GOT3 (cell line): Measurements from ENCODE around the gene DNMT1.
"Not testable (repeated sequence)": the region's sequence is repeated elsewhere in the genome, so short reads cannot be mapped to it uniquely, and the experiment has no call there.

Experiments used
- DNase-seq: peaks from one replicate; lab custom pipeline; 2025; ENCODE audit warnings: mixed read lengths; lab: John Stamatoyannopoulos, UW

Gene DNMT1

GRCh38 chr19:10182847-10183246, 11.9 kb downstream of the DNMT1 start:
- no peak for DNase-seq

GRCh38 chr19:10182076-10182475, 12.7 kb downstream of the DNMT1 start:
- DNase-seq: no peak

- DNase-seq: no peak
These were observed 14.3 kb downstream of the DNMT1 start for GRCh38 chr19:10180459-10180858.

- DNase-seq: not testable (repeated sequence)
These were observed 14.7 kb downstream of the DNMT1 start for GRCh38 chr19:10180024-10180423.

- no peak for DNase-seq
These were observed 21.2 kb downstream of the DNMT1 start for GRCh38 chr19:10173527-10173926.

- DNase-seq: no peak
These were observed 26.3 kb downstream of the DNMT1 start for GRCh38 chr19:10168386-10168948.

- no peak for DNase-seq
These were observed 27.3 kb downstream of the DNMT1 start for GRCh38 chr19:10167459-10167858.

- not testable (repeated sequence) for DNase-seq
These were observed 28.3 kb downstream of the DNMT1 start for GRCh38 chr19:10166501-10166900.

- DNase-seq: no peak
These were observed 28.7 kb downstream of the DNMT1 start for GRCh38 chr19:10166046-10166445.

GRCh38 chr19:10163536-10163935, 31.2 kb downstream of the DNMT1 start:
- no peak for DNase-seq

- no peak for DNase-seq
These were observed 35.1 kb downstream of the DNMT1 start for GRCh38 chr19:10159610-10160009.

GRCh38 chr19:10158485-10158884, 36.3 kb downstream of the DNMT1 start:
- no peak for DNase-seq

GRCh38 chr19:10158071-10158470, 36.7 kb downstream of the DNMT1 start:
- no peak for DNase-seq

- DNase-seq: no peak
These were observed 38.9 kb downstream of the DNMT1 start for GRCh38 chr19:10155839-10156238.

GRCh38 chr19:10152100-10152499, 42.7 kb downstream of the DNMT1 start:
- DNase-seq: no peak

GRCh38 chr19:10151521-10151920, 43.2 kb downstream of the DNMT1 start:
- no peak for DNase-seq

- no peak for DNase-seq
These were observed 45.3 kb downstream of the DNMT1 start for GRCh38 chr19:10149427-10149826.

GRCh38 chr19:10146142-10146541, 48.6 kb downstream of the DNMT1 start:
- DNase-seq: no peak

- DNase-seq: no peak
These were observed 49.7 kb downstream of the DNMT1 start for GRCh38 chr19:10145031-10145430.

GRCh38 chr19:10144361-10144760, 50.4 kb downstream of the DNMT1 start:
- no peak for DNase-seq

GRCh38 chr19:10143681-10144080, 51.1 kb downstream of the DNMT1 start:
- no peak for DNase-seq

GRCh38 chr19:10142701-10143375, 51.9 kb downstream of the DNMT1 start:
- DNase-seq: no peak

- no peak for DNase-seq
These were observed 52.8 kb downstream of the DNMT1 start for GRCh38 chr19:10141973-10142372.

- DNase-seq: no peak
These were observed 53.3 kb downstream of the DNMT1 start for GRCh38 chr19:10141479-10141878.
